PC-9 (cell line): ENCODE results near the gene RGMB. TPM values are rescaled to one million over a fixed set of nuclear protein-coding genes. Genes with fewer than 3 reads are reported as not detected.

Experiments used
- BruUV-seq: library from RNA; stranded (reverse); fragments of 400-500 nt; replicated peaks from 2 replicates; lab custom pipeline; 2021; lab: Mats Ljungman, UMichigan
- CTCF ChIA-PET: fragments of 300-600 bp; sonication (Branson Sonifier 250); formaldehyde crosslinking; loops from one replicate; lab custom pipeline; 2022; ENCODE audit warnings: antibody characterized with exemption; lab: Charles Lee
- POLR2A ChIA-PET: fragments of 300-600 bp; sonication (Branson Sonifier 250); formaldehyde crosslinking; loops from one replicate; lab custom pipeline; 2022; ENCODE audit warnings: antibody characterized with exemption; ENCODE audit not compliant: unreplicated experiment; lab: Charles Lee
- DNase-seq, 2 experiments: peaks; one replicate each; pipeline versions ENCODE4 v3.0.0 to v3.0.0-alpha.2; 2015 to 2022; ENCODE audit warnings: mixed read lengths in 1 of 2
- H2AFZ ChIP-seq: fragments of 200-600 bp; sonication (generic); 2 replicates; pipeline ENCODE4 v1.8.1; 2017; ENCODE audit warnings: antibody characterized with exemption
- H3F3A ChIP-seq: fragments of 200-600 bp; sonication (generic); 2 replicates; pipeline ENCODE4 v1.8.1; 2017; ENCODE audit warnings: antibody characterized with exemption, mild to moderate bottlenecking, low read depth; ENCODE audit not compliant: insufficient read depth
- H3K27ac ChIP-seq: fragments of 200-600 bp; sonication (generic); 2 replicates; pipeline ENCODE4 v1.6.1; 2016; ENCODE audit warnings: mixed run types
- H3K27me3 ChIP-seq: fragments of 200-600 bp; sonication (generic); 2 replicates; pipeline ENCODE4 v1.6.1; 2016; ENCODE audit warnings: low read depth, mixed run types; ENCODE audit not compliant: insufficient read depth
- H3K36me3 ChIP-seq: fragments of 200-600 bp; sonication (generic); 2 replicates; pipeline ENCODE4 v1.6.1; 2016; ENCODE audit warnings: low read depth, mixed run types
- H3K4me1 ChIP-seq: fragments of 200-600 bp; sonication (generic); replicated peaks from 2 replicates; pipeline ENCODE4 v1.6.1; 2016; ENCODE audit warnings: mixed run types; ENCODE audit not compliant: insufficient read depth
- H3K4me2 ChIP-seq: fragments of 200-600 bp; sonication (generic); 2 replicates; pipeline ENCODE4 v1.6.1; 2017; ENCODE audit warnings: mixed run types
- H3K4me3 ChIP-seq: fragments of 200-600 bp; sonication (generic); 2 replicates; pipeline ENCODE4 v1.6.1; 2016; ENCODE audit warnings: mixed run types
- H3K79me2 ChIP-seq: fragments of 200-600 bp; sonication (generic); 2 replicates; pipeline ENCODE4 v1.6.1; 2017; ENCODE audit warnings: low read depth, mixed run types
- H3K9me2 ChIP-seq: fragments of 200-600 bp; sonication (generic); 2 replicates; pipeline ENCODE4 v1.8.1; 2017; ENCODE audit warnings: mild to moderate bottlenecking; ENCODE audit not compliant: insufficient read depth
- H3K9me3 ChIP-seq: fragments of 200-600 bp; sonication (generic); 2 replicates; pipeline ENCODE4 v1.8.1; 2016; ENCODE audit warnings: low read depth; ENCODE audit not compliant: insufficient read depth
- H4K20me1 ChIP-seq: fragments of 200-600 bp; sonication (generic); 2 replicates; pipeline ENCODE4 v1.8.1; 2017; ENCODE audit not compliant: insufficient read depth
- EZH2 ChIP-seq: fragments of 200-600 bp; sonication (generic); IDR thresholded peaks from 2 replicates; pipeline ENCODE4 v1.8.0; 2017; ENCODE audit warnings: antibody characterized with exemption, low read depth
- intact Hi-C: fragments of 100-400 bp; cut with micrococcal nuclease; formaldehyde crosslinking; loops from one replicate; pipeline ENCODE4 v1.10.0; 2022; ENCODE audit not compliant: unreplicated experiment
- total RNA-seq: library from RNA; stranded (reverse); gene quantifications from 2 replicates; pipeline ENCODE4 v1.2.3, GENCODE V29; 2021
- TF ChIP-seq, protein P1 (sequence below): fragments of 200-600 bp; sonication (generic); conservative IDR thresholded peaks from 2 replicates; pipeline ENCODE4 v1.6.1; 2017; ENCODE audit warnings: mixed run types, antibody characterized with exemption, mild to moderate bottlenecking, moderate library complexity

RGMB gene
- total RNA-seq, 1 experiment from 2014 or later = 14.6 TPM

GRCh38 chr5:98768160-98768959 is 5.1 kb upstream of the RGMB start:
- Histone ChIP-seq H3K36me3 (no peaks in the 10 kb centered on the region), H2AFZ (peak overlapping the region; percentile 96), H4K20me1 (no peaks in the 10 kb centered on the region), H3K27ac (no peak overlapping the region), H3K9me3 (no peaks in the 10 kb centered on the region), H3K4me3 (peak overlapping the region; percentile 66), H3K4me1 (peaks cover 13% of the 10 kb centered on the region), H3K27me3 (no peaks in the 10 kb centered on the region), H3F3A (peaks cover 17% of the 10 kb centered on the region; the same call in 1 of the 2 replicates), H3K79me2 (no peaks in the 10 kb centered on the region), H3K9me2 (no peaks in the 10 kb centered on the region), H3K4me2 (peak overlapping the region; percentile 94)
- POLR2A ChIA-PET = no interaction called here
- DNase-seq = peak in 1 of 2 experiments; percentile 50
- intact Hi-C loops = loop anchor here (2.0 kb wide), 1 partner anchor 418 kb away; no protein-coding TSS in a partner anchor
- TF ChIP-seq, protein P1, sequence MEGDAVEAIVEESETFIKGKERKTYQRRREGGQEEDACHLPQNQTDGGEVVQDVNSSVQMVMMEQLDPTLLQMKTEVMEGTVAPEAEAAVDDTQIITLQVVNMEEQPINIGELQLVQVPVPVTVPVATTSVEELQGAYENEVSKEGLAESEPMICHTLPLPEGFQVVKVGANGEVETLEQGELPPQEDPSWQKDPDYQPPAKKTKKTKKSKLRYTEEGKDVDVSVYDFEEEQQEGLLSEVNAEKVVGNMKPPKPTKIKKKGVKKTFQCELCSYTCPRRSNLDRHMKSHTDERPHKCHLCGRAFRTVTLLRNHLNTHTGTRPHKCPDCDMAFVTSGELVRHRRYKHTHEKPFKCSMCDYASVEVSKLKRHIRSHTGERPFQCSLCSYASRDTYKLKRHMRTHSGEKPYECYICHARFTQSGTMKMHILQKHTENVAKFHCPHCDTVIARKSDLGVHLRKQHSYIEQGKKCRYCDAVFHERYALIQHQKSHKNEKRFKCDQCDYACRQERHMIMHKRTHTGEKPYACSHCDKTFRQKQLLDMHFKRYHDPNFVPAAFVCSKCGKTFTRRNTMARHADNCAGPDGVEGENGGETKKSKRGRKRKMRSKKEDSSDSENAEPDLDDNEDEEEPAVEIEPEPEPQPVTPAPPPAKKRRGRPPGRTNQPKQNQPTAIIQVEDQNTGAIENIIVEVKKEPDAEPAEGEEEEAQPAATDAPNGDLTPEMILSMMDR = peak; percentile 86
- no peak for TF ChIP-seq EZH2
- BruUV-seq = no TSS peak
- CTCF ChIA-PET = interaction anchor here (0.6 kb wide), 1 partner anchor 32 kb away, joined by 3 read pairs; no protein-coding TSS in a partner anchor

DNA sequence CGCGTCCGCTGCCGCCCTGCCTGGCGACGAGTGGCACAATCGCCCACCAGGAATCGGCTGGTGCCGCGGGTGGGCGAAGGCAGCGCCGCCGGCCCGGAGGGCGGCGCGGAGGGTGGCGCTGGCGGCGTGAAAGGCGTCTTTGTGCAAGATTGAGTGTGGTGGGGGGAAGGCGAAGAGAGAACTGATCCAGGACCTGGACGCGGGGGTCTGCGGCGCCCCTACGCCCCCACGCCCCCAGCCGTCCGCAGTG is 4.6 kb upstream of the RGMB start:
- H3K27ac ChIP-seq = no peak overlapping the region
- intact Hi-C loops = loop anchor here (1.0 to 2.0 kb wide), 2 partner anchors 314 to 418 kb away; no protein-coding TSS in a partner anchor
- H3K4me3 ChIP-seq = peak overlapping the region; percentile 66
- no peaks in the 10 kb centered on the region for H3K27me3 ChIP-seq
- H3K9me2 ChIP-seq = no peaks in the 10 kb centered on the region
- no peak for DNase-seq
- H3K9me3 ChIP-seq = no peaks in the 10 kb centered on the region
- H4K20me1 ChIP-seq = no peaks in the 10 kb centered on the region
- H3K4me2 ChIP-seq = peak overlapping the region; percentile 94
- H2AFZ ChIP-seq = peak overlapping the region; percentile 96
- H3F3A ChIP-seq = peaks cover 17% of the 10 kb centered on the region; the same call in 1 of the 2 replicates
- TF ChIP-seq, protein P1 = no peak; the same call in 1 of the 2 replicates
- TF ChIP-seq EZH2 = no peak
- POLR2A ChIA-PET = no interaction called here
- peaks cover 13% of the 10 kb centered on the region for H3K4me1 ChIP-seq
- BruUV-seq = no TSS peak
- H3K79me2 ChIP-seq = no peaks in the 10 kb centered on the region
- CTCF ChIA-PET = no interaction called here
- no peaks in the 10 kb centered on the region for H3K36me3 ChIP-seq

GRCh38 chr5:98769210-98769958 is 4.1 kb upstream of the RGMB start:
- TF ChIP-seq EZH2 = no peak
- TF ChIP-seq, protein P1 = peak; percentile 78
- Histone ChIP-seq H2AFZ (peak overlapping the region; percentile 96), H3K9me2 (no peaks in the 10 kb centered on the region), H4K20me1 (no peaks in the 10 kb centered on the region), H3K27me3 (no peaks in the 10 kb centered on the region), H3K36me3 (no peaks in the 10 kb centered on the region), H3K9me3 (no peaks in the 10 kb centered on the region), H3K4me1 (peaks cover 13% of the 10 kb centered on the region), H3K79me2 (peaks cover 3% of the 10 kb centered on the region), H3F3A (peaks cover 17% of the 10 kb centered on the region; the same call in 1 of the 2 replicates), H3K4me3 (peak overlapping the region; percentile 66), H3K27ac (no peak overlapping the region), H3K4me2 (peak overlapping the region; percentile 94)
- ChIA-PET POLR2A (interaction anchor here (0.5 kb wide), 1 partner anchor 1895 kb away, joined by 4 read pairs; no protein-coding TSS in a partner anchor), CTCF (interaction anchor here (0.6 to 2.0 kb wide), 2 partner anchors 419 to 1538 kb away, joined by 3 to 8 read pairs; no protein-coding TSS in a partner anchor)
- no TSS peak for BruUV-seq
- DNase-seq = peak; percentile 21 to 38
- intact Hi-C loops = loop anchor here (1.0 to 2.0 kb wide), 2 partner anchors 314 to 419 kb away; no protein-coding TSS in a partner anchor
